Measurements from ENCODE around the gene C3orf52.

GRCh38 chr3:112096176-112096575, 10.0 kb downstream of the C3orf52 start:
- TF ChIP-seq CTCF (IDR thresholded peaks at IDR 0.05) (no peak), POLR2A (IDR thresholded peaks at IDR 0.05) (no peak), POLR2AphosphoS5 (IDR thresholded peaks at IDR 0.05; ENCODE audit: insufficient read depth in 1 of 2, low read depth in 1 of 2) (no peak)
